DOHH2 (cell line): ENCODE measurements around the gene LILRB2.

Experiments
- CTCF ChIP-seq: fragments of 200-600 bp; sonication (generic); IDR thresholded peaks from one replicate; pipeline ENCODE4 v1.5.1; 2014; ENCODE audit warnings: antibody characterized with exemption, mild to moderate bottlenecking, low read depth, low read length; ENCODE audit not compliant: poor library complexity, severe bottlenecking
- EZH2phosphoT487 ChIP-seq: fragments of 200-600 bp; sonication (generic); IDR thresholded peaks from 2 replicates; pipeline ENCODE4 v1.6.1; 2017; ENCODE audit warnings: borderline replicate concordance, mild to moderate bottlenecking, antibody characterized with exemption, low read length, moderate library complexity, mixed read lengths

- TF ChIP-seq CTCF (no peak), EZH2phosphoT487 (no peak)
Observed at GRCh38 chr19:54262066-54262465, 18.8 kb downstream of the LILRB2 start.
